H1 (cell line): ENCODE results near the gene TPRX1. TPM values are rescaled to one million over a fixed set of nuclear protein-coding genes. Genes with fewer than 3 reads are reported as not detected.

Experiments
- CTCF ChIA-PET: fragments of 300-600 bp; sonication (Branson Sonifier 250); formaldehyde crosslinking; loops from one replicate; lab custom pipeline; 2021; ENCODE audit not compliant: partially characterized antibody; lab: Charles Lee
- POLR2A ChIA-PET: fragments of 300-600 bp; sonication (Branson Sonifier 250); formaldehyde crosslinking; loops from one replicate; lab custom pipeline; 2021; ENCODE audit warnings: inconsistent platforms; ENCODE audit not compliant: partially characterized antibody; lab: Charles Lee
- DNase-seq, 2 experiments: peaks; one replicate each; pipeline versions ENCODE4 v3.0.0 to v3.0.0-alpha.2; 2010 to 2022; ENCODE audit warnings: low spot score in 2 of 2, low read depth in 1 of 2, mixed read lengths in 1 of 2
- FAIRE-seq: peaks from 2 replicates; lab custom pipeline; 2011; peaks lifted over from hg19 to GRCh38; lab: Jason Lieb, UNC
- H2AFZ ChIP-seq: 2 replicates; pipeline ENCODE4 v1.8.1; 2012; ENCODE audit warnings: low read length, inconsistent platforms
- H2AK5ac ChIP-seq: 2 replicates; pipeline ENCODE4 v1.6.1; 2013; ENCODE audit warnings: low read depth, low read length
- H2BK120ac ChIP-seq: replicated peaks from 2 replicates; pipeline ENCODE3; 2013; ENCODE audit warnings: low read depth, low read length, inconsistent platforms
- H2BK12ac ChIP-seq: 2 replicates; pipeline ENCODE4 v1.6.1; 2013; ENCODE audit warnings: low read depth, low read length
- H2BK15ac ChIP-seq: 2 replicates; pipeline ENCODE4 v1.6.1; 2013; ENCODE audit warnings: low read length
- H2BK20ac ChIP-seq: 2 replicates; pipeline ENCODE4 v1.6.1; 2013; ENCODE audit warnings: low read length
- H2BK5ac ChIP-seq: 2 replicates; pipeline ENCODE4 v1.6.1; 2013; ENCODE audit warnings: low read depth, low read length
- H3K14ac ChIP-seq: 2 replicates; pipeline ENCODE4 v1.6.1; 2013; ENCODE audit warnings: inconsistent platforms; ENCODE audit not compliant: insufficient read length
- H3K18ac ChIP-seq: 2 replicates; pipeline ENCODE4 v1.6.1; 2013; ENCODE audit warnings: low read length; ENCODE audit errors: extremely low read depth
- H3K23ac ChIP-seq: 2 replicates; pipeline ENCODE4 v1.6.1; 2013; ENCODE audit warnings: inconsistent platforms; ENCODE audit not compliant: insufficient read length
- H3K23me2 ChIP-seq: 2 replicates; pipeline ENCODE4 v1.6.1; 2013; ENCODE audit warnings: low read depth, low read length
- H3K27ac ChIP-seq: 2 replicates; pipeline ENCODE4 v1.6.1; 2011; ENCODE audit warnings: low read depth, low read length, inconsistent platforms
- H3K27me3 ChIP-seq, 4 experiments: replicated peaks in 1 of 4; 1 replicate in 1 of 4; 2 replicates in 3 of 4; pipeline versions ENCODE4 v1.6.1 to v1.8.1; 2011 to 2013; ENCODE audit warnings: low read length in 3 of 4, mild to moderate bottlenecking in 3 of 4, inconsistent platforms in 2 of 4, mixed read lengths in 2 of 4, moderate library complexity in 1 of 4; ENCODE audit not compliant: control insufficient read depth in 3 of 4, insufficient read depth in 3 of 4; ENCODE audit errors: extremely low read depth in 1 of 4
- H3K36me3 ChIP-seq, 4 experiments: 2 replicates each; pipeline versions ENCODE4 v1.6.1 to v1.8.1; 2011 to 2013; ENCODE audit warnings: mild to moderate bottlenecking in 4 of 4, low read length in 3 of 4, moderate library complexity in 2 of 4, control low read depth in 1 of 4, inconsistent platforms in 1 of 4; ENCODE audit not compliant: insufficient read depth in 4 of 4, control insufficient read depth in 2 of 4
- H3K4ac ChIP-seq: replicated peaks from 2 replicates; pipeline ENCODE3; 2013; ENCODE audit warnings: low read length, low read depth, mixed read lengths, inconsistent platforms; ENCODE audit not compliant: insufficient read length
- H3K4me1 ChIP-seq, 4 experiments: replicated peaks in 1 of 4; 1 replicate in 1 of 4; 2 replicates in 3 of 4; pipeline versions ENCODE4 v1.6.1 to v1.8.1; 2011 to 2013; ENCODE audit warnings: low read length in 3 of 4, inconsistent platforms in 2 of 4, mixed read lengths in 1 of 4; ENCODE audit not compliant: insufficient read depth in 4 of 4, control insufficient read depth in 3 of 4
- H3K4me2 ChIP-seq, 2 experiments: 2 replicates each; pipeline versions ENCODE4 v1.6.1 to v1.8.1; 2011 to 2013; ENCODE audit warnings: low read depth in 2 of 2, low read length in 2 of 2, control low read depth in 1 of 2, inconsistent platforms in 1 of 2, mild to moderate bottlenecking in 1 of 2; ENCODE audit not compliant: insufficient read depth in 1 of 2
- H3K4me3 ChIP-seq, 4 experiments: fragments of 200-600, 300-600 bp in 1 of 4; sonication (generic), shearing (Covaris generic), sonication (Bioruptor Twin) in 1 of 4; 2 replicates each; pipeline versions ENCODE4 v1.5.1 to v1.8.1; 2011 to 2016; ENCODE audit warnings: low read length in 4 of 4, low read depth in 3 of 4, control low read depth in 2 of 4, inconsistent platforms in 2 of 4, mild to moderate bottlenecking in 2 of 4, mixed read lengths in 1 of 4, moderate library complexity in 1 of 4; ENCODE audit not compliant: insufficient read depth in 2 of 4; ENCODE audit errors: extremely low read depth in 1 of 4
- H3K56ac ChIP-seq: replicated peaks from 2 replicates; pipeline ENCODE3; 2013; ENCODE audit warnings: low read depth, mild to moderate bottlenecking, mixed read lengths, low read length, inconsistent platforms; ENCODE audit not compliant: insufficient read length
- H3K79me1 ChIP-seq: 2 replicates; pipeline ENCODE4 v1.6.1; 2013; ENCODE audit warnings: low read depth, low read length, control low read depth
- H3K79me2 ChIP-seq, 2 experiments: 2 replicates each; pipeline versions ENCODE4 v1.6.1 to v1.8.1; 2012 to 2013; ENCODE audit warnings: low read length in 2 of 2, mild to moderate bottlenecking in 2 of 2, inconsistent platforms in 1 of 2; ENCODE audit not compliant: insufficient read depth in 2 of 2, control insufficient read depth in 1 of 2
- H3K9ac ChIP-seq, 4 experiments: replicated peaks in 1 of 4; 1 replicate in 1 of 4; 2 replicates in 3 of 4; pipeline versions ENCODE4 v1.6.1 to v1.8.1; 2011 to 2013; ENCODE audit warnings: low read depth in 3 of 4, low read length in 3 of 4, control low read depth in 2 of 4, mild to moderate bottlenecking in 2 of 4, moderate library complexity in 2 of 4, inconsistent platforms in 1 of 4; ENCODE audit errors: extremely low read depth in 1 of 4
- H3K9me3 ChIP-seq, 2 experiments: 2 replicates each; pipeline versions ENCODE4 v1.6.1 to v1.8.1; 2012 to 2013; ENCODE audit warnings: mild to moderate bottlenecking in 2 of 2, moderate library complexity in 2 of 2, control low read depth in 1 of 2, inconsistent platforms in 1 of 2, low read depth in 1 of 2, low read length in 1 of 2, mixed read lengths in 1 of 2; ENCODE audit not compliant: insufficient read depth in 2 of 2
- H4K20me1 ChIP-seq, 2 experiments: replicated peaks in 1 of 2; 2 replicates each; pipeline versions ENCODE3 to v1.8.1; 2011 to 2013; ENCODE audit warnings: inconsistent platforms in 2 of 2, low read length in 2 of 2, mild to moderate bottlenecking in 1 of 2; ENCODE audit not compliant: insufficient read depth in 2 of 2, control insufficient read depth in 1 of 2
- H4K5ac ChIP-seq: 2 replicates; pipeline ENCODE4 v1.6.1; 2013; ENCODE audit warnings: low read length, low read depth, mixed read lengths, inconsistent platforms; ENCODE audit not compliant: insufficient read length
- H4K8ac ChIP-seq: 2 replicates; pipeline ENCODE4 v1.8.0; 2013; ENCODE audit warnings: mild to moderate bottlenecking, moderate library complexity, low read length, inconsistent platforms; ENCODE audit not compliant: insufficient read depth; ENCODE audit errors: extremely low read depth
- H4K91ac ChIP-seq: replicated peaks from 2 replicates; pipeline ENCODE3; 2013; ENCODE audit warnings: low read length, mixed read lengths, inconsistent platforms; ENCODE audit not compliant: insufficient read length
- WGBS, 2 experiments: shearing (Covaris generic) in 1 of 2; methylation state at CpG; one replicate each; pipeline versions ENCODE4 v1.1.6 to v1.1.7; 2013 to 2015; ENCODE audit warnings: low lambda C conversion rate in 2 of 2, mixed read lengths in 2 of 2, inconsistent platforms in 1 of 2, low coverage in 1 of 2, missing lambda C conversion rate in 1 of 2; ENCODE audit not compliant: insufficient replicate concordance in 2 of 2, insufficient coverage in 1 of 2, insufficient read length in 1 of 2; ENCODE audit errors: extremely low coverage in 1 of 2, missing lambda C conversion rate in 1 of 2; 5-methylcytosine and 5-hydroxymethylcytosine counted together
- polyA plus RNA-seq, 7 experiments: library from polyadenylated mRNA; depleted of rRNA in 3 of 7; stranded (reverse) in 5 of 7; unstranded in 2 of 7; fragments of >200 nt in 5 of 7; fragments of 200-250 nt in 2 of 7; gene quantifications; 1 replicate in 5 of 7; 2 replicates in 1 of 7; 4 replicates in 1 of 7; pipeline versions ENCODE4 v1.2.1 to v1.2.3, GENCODE V29; 2011 to 2013; ENCODE audit warnings: missing spikeins in 2 of 7, mixed read lengths in 2 of 7
- total RNA-seq: library from RNA; stranded (reverse); fragmentation: NEBNext Ultra II Directional; extraction: Animal tissue kit (Norgen Biotek cat#: 25700); gene quantifications from 2 replicates; pipeline ENCODE4 v1.2.1, GENCODE V29; 2021

Gene TPRX1
- total and polyA plus RNA-seq, 2 of the 8 experiments (the other 6 are each of a cell fraction or from before 2014, with no cell fraction given): 0.03 TPM; not detected in 1

DNA sequence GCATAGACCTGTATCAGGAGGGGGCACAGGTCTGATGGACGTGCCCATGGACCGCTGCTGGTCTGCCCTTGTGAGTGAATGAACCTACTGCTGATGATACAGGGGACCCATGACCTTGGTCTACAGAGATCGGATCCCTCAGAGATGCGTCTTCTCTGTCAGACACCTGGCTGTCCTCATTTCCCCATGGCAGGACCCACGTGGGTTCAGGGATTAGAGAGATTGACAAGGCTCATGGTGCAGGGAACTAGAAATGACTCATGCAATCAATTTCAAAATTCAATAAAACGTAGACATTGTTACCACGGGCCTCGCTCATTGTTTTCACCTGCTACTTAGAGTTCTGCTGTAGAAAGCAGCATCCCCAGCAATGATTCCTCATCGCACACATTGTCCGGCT, 962 bp upstream of the TPRX1 start:
- Histone ChIP-seq H3K56ac (no peak overlapping the region), H3K23ac (no peak overlapping the region), H3K4me1 (no peaks in the 10 kb centered on the region), H2AK5ac (no peak overlapping the region), H3K27me3 (no peaks in the 10 kb centered on the region), H3K14ac (no peak overlapping the region), H4K91ac (no peak overlapping the region), H3K4ac (no peak overlapping the region), H3K4me2 (no peak overlapping the region), H3K9ac (no peak overlapping the region), H3K4me3 (no peak overlapping the region), H3K36me3 (no peaks in the 10 kb centered on the region), H2BK120ac (no peak overlapping the region), H3K23me2 (no peaks in the 10 kb centered on the region), H3K79me1 (no peaks in the 10 kb centered on the region), H2BK12ac (no peak overlapping the region), H2AFZ (no peak overlapping the region), H2BK15ac (no peak overlapping the region), H2BK20ac (no peak overlapping the region), H4K5ac (no peak overlapping the region), H3K18ac (no peak overlapping the region), H3K79me2 (no peaks in the 10 kb centered on the region), H2BK5ac (no peak overlapping the region), H4K20me1 (no peaks in the 10 kb centered on the region), H3K27ac (no peak overlapping the region), H4K8ac (no peak overlapping the region), H3K9me3 (no peaks in the 10 kb centered on the region)
- ChIA-PET CTCF (interaction anchor here (1.2 to 4.6 kb wide), 4 partner anchors 9 to 63 kb away, joined by 4 to 19 read pairs (median 6); no protein-coding TSS in a partner anchor), POLR2A (no interaction called here)
- FAIRE-seq (no peak), DNase-seq (no peak)
- 91% methylated on average over 10 of the region's 10 CpGs; no CpG with 5 or more reads in 1 of the 2 experiments for WGBS, 2 experiments
